H1 (cell line): ENCODE data around the gene MOB4.

Experiments used
- CBX5 ChIP-seq: fragments of 300-800, 300-1000 bp; sonication (generic); IDR thresholded peaks from 2 replicates; pipeline ENCODE4 v1.7.1; 2016; ENCODE audit warnings: antibody characterized with exemption, low read length, low read depth
- CREB1 ChIP-seq: IDR thresholded peaks from 2 replicates; pipeline ENCODE4 v1.6.1; 2012; ENCODE audit warnings: inconsistent platforms
- GABPA ChIP-seq: IDR thresholded peaks from 2 replicates; pipeline ENCODE4 v1.6.1; 2011; ENCODE audit warnings: mild to moderate bottlenecking, low read length, moderate library complexity, borderline replicate concordance; ENCODE audit not compliant: insufficient read depth
- SIN3A ChIP-seq, 2 experiments: IDR thresholded peaks in 1 of 2; conservative IDR thresholded peaks in 1 of 2; 2 replicates each; pipeline ENCODE4 v1.6.1; 2011 to 2012; ENCODE audit warnings: low read length in 2 of 2, improper control_type of control experiment in 1 of 2, low read depth in 1 of 2, mild to moderate bottlenecking in 1 of 2
- TBP ChIP-seq: IDR thresholded peaks from 2 replicates; pipeline ENCODE4 v1.6.1; 2011; ENCODE audit warnings: low read depth, low read length, improper control_type of control experiment
- ZNF274 ChIP-seq: IDR thresholded peaks from 2 replicates; pipeline ENCODE4 v1.7.0; 2012; ENCODE audit warnings: low read length, borderline replicate concordance; ENCODE audit errors: extremely low read depth
- TF ChIP-seq, protein P1 (sequence below), 3 experiments: IDR thresholded peaks; 1 replicate in 2 of 3; 2 replicates in 1 of 3; pipeline versions ENCODE4 v1.5.1 to v1.6.1; 2011; ENCODE audit warnings: low read length in 3 of 3, mild to moderate bottlenecking in 3 of 3, inconsistent platforms in 2 of 3, low read depth in 1 of 3, moderate library complexity in 1 of 3; ENCODE audit not compliant: insufficient read depth in 1 of 3; ENCODE audit errors: control extremely low read depth in 1 of 3

DNA sequence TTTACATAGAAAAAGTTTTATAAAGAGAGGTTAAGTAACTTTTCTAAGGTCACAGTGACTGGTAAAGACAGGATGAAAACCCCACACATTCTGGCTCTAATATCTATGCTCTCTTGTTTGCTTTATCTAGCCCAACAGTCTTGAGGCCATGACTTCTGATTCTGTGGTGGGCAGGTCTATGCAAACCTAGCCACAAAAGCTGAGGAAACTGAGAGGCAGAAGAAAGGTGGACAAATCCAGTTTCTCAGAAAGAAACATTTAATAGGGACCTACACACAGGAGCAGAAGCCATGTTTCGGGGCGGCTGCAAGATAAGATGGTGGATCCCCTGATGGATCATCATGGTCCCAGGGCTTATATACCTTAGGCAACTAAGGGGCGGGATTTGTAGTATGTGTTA, 38.1 kb upstream of the MOB4 start:
- no peak for TF ChIP-seq CBX5
- TF ChIP-seq, protein P1, sequence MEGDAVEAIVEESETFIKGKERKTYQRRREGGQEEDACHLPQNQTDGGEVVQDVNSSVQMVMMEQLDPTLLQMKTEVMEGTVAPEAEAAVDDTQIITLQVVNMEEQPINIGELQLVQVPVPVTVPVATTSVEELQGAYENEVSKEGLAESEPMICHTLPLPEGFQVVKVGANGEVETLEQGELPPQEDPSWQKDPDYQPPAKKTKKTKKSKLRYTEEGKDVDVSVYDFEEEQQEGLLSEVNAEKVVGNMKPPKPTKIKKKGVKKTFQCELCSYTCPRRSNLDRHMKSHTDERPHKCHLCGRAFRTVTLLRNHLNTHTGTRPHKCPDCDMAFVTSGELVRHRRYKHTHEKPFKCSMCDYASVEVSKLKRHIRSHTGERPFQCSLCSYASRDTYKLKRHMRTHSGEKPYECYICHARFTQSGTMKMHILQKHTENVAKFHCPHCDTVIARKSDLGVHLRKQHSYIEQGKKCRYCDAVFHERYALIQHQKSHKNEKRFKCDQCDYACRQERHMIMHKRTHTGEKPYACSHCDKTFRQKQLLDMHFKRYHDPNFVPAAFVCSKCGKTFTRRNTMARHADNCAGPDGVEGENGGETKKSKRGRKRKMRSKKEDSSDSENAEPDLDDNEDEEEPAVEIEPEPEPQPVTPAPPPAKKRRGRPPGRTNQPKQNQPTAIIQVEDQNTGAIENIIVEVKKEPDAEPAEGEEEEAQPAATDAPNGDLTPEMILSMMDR (IDR thresholded peaks at IDR 0.05; ENCODE audit: control extremely low read depth in 1 of 3, insufficient read depth in 1 of 3, low read depth in 1 of 3, low read length in 3 of 3), result no peak
- no peak for TF ChIP-seq TBP
- no peak for TF ChIP-seq CREB1
- no peak for TF ChIP-seq GABPA
- TF ChIP-seq ZNF274, result no peak
- TF ChIP-seq SIN3A (conservative IDR thresholded peaks at IDR 0.05 in 1 of 2, IDR thresholded peaks at IDR 0.05 in 1 of 2; ENCODE audit: low read depth in 1 of 2, low read length in 2 of 2), result no peak
